NCI-H1417 treated with DMSO at 0.1 percent for 48 hours (cell line): ENCODE results near the gene TMEM185A.
"Not testable (repeated sequence)": the region's sequence is repeated elsewhere in the genome, so short reads cannot be mapped to it uniquely, and the experiment has no call there.

ENCODE experiments used
- DNase-seq: peaks from one replicate; lab custom pipeline; 2025; lab: John Stamatoyannopoulos, UW

TMEM185A gene

GRCh38 chrX:149626829-149627228, 4.8 kb downstream of the TMEM185A start:
- DNase-seq = not testable (repeated sequence)

GRCh38 chrX:149619662-149620061, 11.9 kb downstream of the TMEM185A start:
- DNase-seq = not testable (repeated sequence)

GRCh38 chrX:149618871-149619270, 12.7 kb downstream of the TMEM185A start:
- DNase-seq = no peak

GRCh38 chrX:149611623-149612175, 19.9 kb downstream of the TMEM185A start:
- no peak for DNase-seq

- no peak for DNase-seq
Observed at GRCh38 chrX:149610511-149610910, 21.1 kb downstream of the TMEM185A start.

- DNase-seq = no peak
Observed at GRCh38 chrX:149607699-149608098, 23.9 kb downstream of the TMEM185A start.

- DNase-seq = not testable (repeated sequence)
Observed at GRCh38 chrX:149605248-149605885, 26.2 kb downstream of the TMEM185A start.

GRCh38 chrX:149598603-149599002, 33.0 kb downstream of the TMEM185A start:
- DNase-seq = not testable (repeated sequence)

- DNase-seq = not testable (repeated sequence)
Observed at GRCh38 chrX:149595943-149596342, 35.6 kb downstream of the TMEM185A start.

GRCh38 chrX:149595214-149595613, 36.4 kb downstream of the TMEM185A start, which contains the start of gene HSFX2:
TSS of gene HSFX2 (minus strand) at chrX:149595314. CDS start at chrX:149594700, 614 bp downstream.
- not testable (repeated sequence) for DNase-seq

- DNase-seq = not testable (repeated sequence)
Observed at GRCh38 chrX:149590993-149591392, 40.6 kb downstream of the TMEM185A start.

GRCh38 chrX:149587359-149587758, 44.2 kb downstream of the TMEM185A start, which contains the start of gene MAGEA9B:
TSS of gene MAGEA9B (minus strand) at chrX:149587459. CDS start at chrX:149583179, 4,280 bp downstream.
- DNase-seq = not testable (repeated sequence)

- not testable (repeated sequence) for DNase-seq
Observed at GRCh38 chrX:149585631-149586030, 46.0 kb downstream of the TMEM185A start.

GRCh38 chrX:149573456-149573855, 58.1 kb downstream of the TMEM185A start:
- not testable (repeated sequence) for DNase-seq

- DNase-seq = no peak
Observed at GRCh38 chrX:149572743-149573142, 58.8 kb downstream of the TMEM185A start.

GRCh38 chrX:149571770-149572169, 59.8 kb downstream of the TMEM185A start:
- no peak for DNase-seq

- DNase-seq = no peak
Observed at GRCh38 chrX:149570668-149571067, 60.9 kb downstream of the TMEM185A start.

- DNase-seq = no peak
Observed at GRCh38 chrX:149569770-149570169, 61.8 kb downstream of the TMEM185A start.

GRCh38 chrX:149568701-149569296, 62.8 kb downstream of the TMEM185A start:
- no peak for DNase-seq

GRCh38 chrX:149567621-149568417, 63.8 kb downstream of the TMEM185A start:
- DNase-seq = no peak

GRCh38 chrX:149563359-149563758, 68.2 kb downstream of the TMEM185A start:
- DNase-seq = no peak

GRCh38 chrX:149555251-149555650, 76.3 kb downstream of the TMEM185A start:
- not testable (repeated sequence) for DNase-seq
